ENCODE results near the gene WDR59. TPM values are rescaled to one million over a fixed set of nuclear protein-coding genes. Genes with fewer than 3 reads are reported as not detected.

Gene WDR59
- total RNA-seq, 4 donors from 2014 or later, result 12.9 to 31.3 (median 19.5) TPM

- Histone ChIP-seq H3K9me3 (no peaks in the 10 kb centered on the region), H3K4me3 (no peak overlapping the region), H3K27ac (no peak overlapping the region), H3K36me3 (peaks cover 0 to 21% of the 10 kb centered on the region in 2 donors), H3K27me3 (no peaks in the 10 kb centered on the region), H3K4me1 (no peaks in the 10 kb centered on the region)
- ATAC-seq (no peak), DNase-seq (no peak)
- intact Hi-C loops (cut with DNase I; ENCODE audit: low total_unique reads) (no loop called here), in situ Hi-C loops (cut with MboI; ENCODE audit: low sequenced_read_pairs in 4 of 4) (no loop called here)
- no peak for TF ChIP-seq POLR2A (IDR thresholded peaks at IDR 0.05)
- no peak for TF ChIP-seq CTCF (IDR thresholded peaks at IDR 0.05 in 4 of 5, conservative IDR thresholded peaks at IDR 0.05 in 1 of 5)
Measured at GRCh38 chr16:74877706-74878105, 107.2 kb downstream of the WDR59 start.

GRCh38 chr16:74874912-74875546 is 109.9 kb downstream of the WDR59 start:
- Histone ChIP-seq H3K4me3 (no peak overlapping the region), H3K27me3 (no peaks in the 10 kb centered on the region), H3K36me3 (peaks cover 0 to 17% of the 10 kb centered on the region in 2 donors), H3K27ac (no peak overlapping the region), H3K4me1 (no peaks in the 10 kb centered on the region), H3K9me3 (no peaks in the 10 kb centered on the region)
- intact Hi-C loops (cut with DNase I; ENCODE audit: low total_unique reads) (no loop called here), in situ Hi-C loops (cut with MboI; ENCODE audit: low sequenced_read_pairs in 4 of 4) (loop anchor here in 1 of 4 donors (25.0 kb wide), 1 partner anchor 163 kb away; the partner anchor contains the start of gene MLKL)
- no peak for ATAC-seq
- TF ChIP-seq POLR2A (IDR thresholded peaks at IDR 0.05), result no peak
- TF ChIP-seq CTCF (IDR thresholded peaks at IDR 0.05 in 4 of 5, conservative IDR thresholded peaks at IDR 0.05 in 1 of 5), result no peak
- no peak for DNase-seq

- H3K4me3 ChIP-seq, result no peak overlapping the region
- ATAC-seq (peak in 1 of 2 donors; percentile 30), DNase-seq (peak in 1 of 2 donors; percentile 1)
- H3K36me3 ChIP-seq, result peaks cover 0 to 17% of the 10 kb centered on the region in 2 donors
- H3K27ac ChIP-seq, result no peak overlapping the region
- H3K9me3 ChIP-seq, result no peaks in the 10 kb centered on the region
- H3K27me3 ChIP-seq, result no peaks in the 10 kb centered on the region
- H3K4me1 ChIP-seq, result no peaks in the 10 kb centered on the region
- intact Hi-C loops (cut with DNase I; ENCODE audit: low total_unique reads), result no loop called here
- in situ Hi-C loops (cut with MboI; ENCODE audit: low sequenced_read_pairs in 4 of 4), result loop anchor here in 1 of 4 donors (25.0 kb wide), 1 partner anchor 162 kb away; the partner anchor contains the start of gene MLKL
- TF ChIP-seq CTCF (IDR thresholded peaks at IDR 0.05 in 4 of 5, conservative IDR thresholded peaks at IDR 0.05 in 1 of 5) (no peak), POLR2A (IDR thresholded peaks at IDR 0.05) (no peak)
Measured at GRCh38 chr16:74874123-74874522, 110.8 kb downstream of the WDR59 start.

- Histone ChIP-seq H3K27ac (no peak overlapping the region), H3K36me3 (peaks cover 0 to 17% of the 10 kb centered on the region in 2 donors), H3K4me3 (no peak overlapping the region), H3K4me1 (no peaks in the 10 kb centered on the region), H3K27me3 (no peaks in the 10 kb centered on the region), H3K9me3 (no peaks in the 10 kb centered on the region)
- no peak for DNase-seq
- in situ Hi-C loops (cut with MboI; ENCODE audit: low sequenced_read_pairs in 4 of 4), result loop anchor here in 1 of 4 donors (25.0 kb wide), 1 partner anchor 160 kb away; the partner anchor contains the start of gene MLKL
- ATAC-seq, result no peak
- TF ChIP-seq POLR2A (IDR thresholded peaks at IDR 0.05) (no peak), CTCF (IDR thresholded peaks at IDR 0.05 in 4 of 5, conservative IDR thresholded peaks at IDR 0.05 in 1 of 5) (no peak)
- intact Hi-C loops (cut with DNase I; ENCODE audit: low total_unique reads), result no loop called here
Measured at GRCh38 chr16:74872302-74872701, 112.6 kb downstream of the WDR59 start.

Data from gastrocnemius medialis (tissue), 4 donors.